HG03342 (cell line): ENCODE data around the gene PTPRE.

Source experiments
- ATAC-seq: cut with Tn5 transposase; IDR thresholded peaks from one replicate; pipeline ENCODE4 v1.9.1; 2021; ENCODE audit warnings: mild to moderate bottlenecking, moderate library complexity; ENCODE audit not compliant: unreplicated experiment

The PTPRE gene

DNA sequence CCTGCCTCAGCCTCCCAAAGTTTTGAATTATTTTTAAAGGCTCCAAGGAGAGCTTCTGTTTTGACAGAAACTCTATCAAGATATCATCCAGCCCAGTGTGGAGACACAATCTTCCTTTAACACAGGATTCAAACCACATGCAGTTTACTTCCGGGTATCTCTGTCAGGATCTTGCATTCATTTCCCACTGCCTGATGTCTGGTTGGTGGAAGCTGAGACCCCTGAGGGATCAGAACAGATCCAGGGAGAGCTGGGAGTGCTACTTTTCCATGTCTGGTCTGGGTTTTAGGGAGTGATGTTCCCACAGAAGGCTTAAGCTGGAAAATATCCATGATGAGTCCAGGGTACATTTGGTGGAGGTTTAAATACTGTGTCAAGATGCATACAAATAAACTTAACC lies 16.7 kb downstream of the PTPRE start:
- no peak for ATAC-seq

DNA sequence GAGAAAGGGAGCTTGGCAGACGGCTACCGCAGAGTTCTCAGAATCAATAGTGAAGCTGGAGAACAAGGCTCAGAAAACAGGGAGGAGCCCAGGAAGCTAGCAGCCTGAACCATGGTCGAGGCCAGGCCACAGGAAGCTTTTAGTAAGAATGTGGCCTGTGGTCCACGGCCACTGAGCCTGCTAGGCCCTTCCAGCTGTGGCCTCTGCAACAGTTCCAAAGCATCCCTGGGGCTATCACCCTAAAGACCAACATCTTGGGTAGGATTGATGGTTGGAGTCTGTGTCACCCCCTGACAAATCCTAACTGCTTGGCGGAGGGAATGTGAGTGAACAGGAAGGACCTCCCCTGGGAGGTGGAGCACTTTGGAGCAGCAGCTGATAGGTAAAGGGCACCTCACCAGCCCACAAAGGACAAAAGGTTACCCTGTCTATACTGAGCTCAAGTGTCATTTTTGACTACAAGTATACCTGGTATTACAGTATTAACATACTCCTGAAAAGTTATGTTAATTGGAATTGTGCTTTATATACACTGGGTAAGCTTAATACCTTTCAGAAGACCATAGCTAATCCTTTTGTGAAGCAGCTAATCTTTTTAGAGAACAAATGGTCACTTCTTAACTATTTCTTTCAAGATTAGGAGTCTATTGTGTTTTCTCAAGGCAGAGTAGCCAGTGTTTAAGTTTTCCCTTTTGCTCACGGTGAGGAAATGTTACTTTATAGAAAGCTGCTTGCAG lies 18.7 kb downstream of the PTPRE start:
- ATAC-seq = no peak

DNA sequence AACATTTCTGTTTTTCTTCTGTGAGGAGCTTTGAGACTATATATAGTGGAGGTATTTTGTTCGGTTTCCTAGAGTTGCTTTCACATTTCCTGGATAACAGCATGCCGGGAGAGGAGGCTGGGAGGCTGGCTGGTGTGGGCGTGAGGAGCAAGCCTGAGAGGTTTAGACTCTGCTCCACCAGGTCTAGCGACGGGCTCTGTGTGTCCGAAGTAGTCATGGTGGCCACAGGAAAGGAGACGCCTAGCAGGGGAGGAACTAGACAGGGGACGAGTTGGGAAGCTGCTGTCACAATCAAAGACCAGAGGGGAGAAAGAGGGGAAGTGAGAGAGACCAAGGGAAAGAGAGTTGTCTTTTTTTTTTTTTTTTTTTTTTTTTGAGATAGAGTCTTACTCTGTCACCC lies 19.6 kb downstream of the PTPRE start:
- no peak for ATAC-seq

DNA sequence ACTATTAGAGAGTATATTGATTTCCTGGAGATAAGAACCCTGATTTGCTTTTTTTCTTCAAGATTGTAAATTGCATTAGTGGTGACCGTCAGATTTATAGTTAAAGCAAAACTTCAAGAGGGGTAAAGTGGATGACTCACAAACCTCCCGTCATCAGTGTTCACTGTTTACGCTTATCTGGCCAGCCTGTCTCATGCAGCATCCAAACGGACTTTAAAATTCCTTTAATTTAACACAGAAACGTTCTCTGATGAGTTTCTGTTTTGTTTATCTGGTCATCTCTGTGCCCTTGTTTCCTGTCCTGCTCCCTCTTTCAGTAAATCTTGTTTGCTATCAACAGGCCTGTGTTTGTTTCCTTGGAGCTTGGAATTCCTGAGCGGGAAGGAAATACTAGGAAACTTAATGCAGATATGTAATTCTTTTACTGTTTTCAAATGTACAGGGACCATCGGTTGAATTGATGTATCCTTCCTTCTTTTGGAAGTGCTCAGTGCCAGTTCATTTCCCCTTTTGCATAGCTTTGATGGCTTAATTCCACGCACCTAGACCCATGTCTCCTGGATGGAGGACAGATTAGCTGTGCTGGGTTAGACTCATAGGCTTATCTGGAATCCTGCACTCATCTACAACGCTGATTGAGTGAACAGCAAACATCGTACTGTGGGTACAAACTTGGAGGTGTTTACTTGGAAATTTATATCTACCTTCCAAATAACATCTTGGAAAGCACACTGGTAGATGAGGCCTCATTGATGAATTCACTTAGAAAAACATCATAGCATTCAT lies 21.3 kb downstream of the PTPRE start:
- ATAC-seq = no peak

DNA sequence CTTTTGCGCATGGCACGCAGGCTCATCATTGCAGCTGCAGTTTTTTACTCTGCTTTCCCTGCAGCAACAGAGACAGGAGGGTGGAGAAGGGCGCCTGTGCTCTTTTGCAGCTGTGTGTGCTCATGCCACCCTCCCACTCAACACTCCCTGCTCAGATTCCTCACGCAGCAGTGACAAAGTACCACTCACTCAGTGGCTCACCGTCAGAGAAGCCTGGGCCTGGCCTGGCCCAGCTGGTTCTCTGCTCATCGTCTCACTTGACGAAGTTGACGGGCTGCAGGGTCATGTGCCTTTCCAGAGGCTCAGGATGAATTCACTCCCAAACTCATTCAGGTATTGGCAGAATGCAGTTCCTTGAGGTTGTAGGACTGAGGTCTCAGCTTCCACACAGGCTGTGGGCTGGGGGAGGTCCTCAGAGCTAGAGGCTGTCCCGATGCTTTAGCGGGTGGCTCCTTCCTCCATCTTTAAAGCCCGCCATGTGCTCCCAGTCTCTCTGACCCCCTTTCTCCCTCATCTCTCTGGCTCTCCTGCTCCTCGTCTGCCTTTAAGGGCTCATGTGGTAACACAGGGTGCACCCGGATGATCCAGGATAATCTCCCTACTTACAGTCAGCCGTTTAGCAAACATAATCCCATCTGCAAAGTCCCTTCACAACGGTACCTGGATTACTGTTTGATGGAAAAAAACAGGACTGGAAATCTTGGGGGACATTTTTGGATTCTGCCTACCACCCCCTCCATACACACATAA lies 25.8 kb downstream of the PTPRE start:
- no peak for ATAC-seq

DNA sequence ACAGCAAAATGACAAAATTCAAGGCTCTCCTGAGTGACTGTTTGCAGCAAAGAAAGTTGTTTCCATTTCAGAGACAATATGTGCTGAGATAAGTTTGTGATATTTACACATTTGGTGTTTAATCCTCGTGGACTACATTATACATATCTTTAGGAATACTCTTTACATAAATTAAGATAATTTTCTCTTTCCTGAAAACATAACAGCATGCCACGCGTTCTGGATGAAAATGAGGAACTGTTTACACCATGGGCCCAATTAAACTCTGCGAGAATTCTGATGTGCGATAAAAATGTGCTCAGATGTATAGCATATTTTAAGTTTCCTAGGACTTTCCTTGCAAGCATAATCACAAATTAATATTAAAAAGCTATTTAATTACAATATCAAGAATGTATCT lies 26.4 kb downstream of the PTPRE start:
- no peak for ATAC-seq

DNA sequence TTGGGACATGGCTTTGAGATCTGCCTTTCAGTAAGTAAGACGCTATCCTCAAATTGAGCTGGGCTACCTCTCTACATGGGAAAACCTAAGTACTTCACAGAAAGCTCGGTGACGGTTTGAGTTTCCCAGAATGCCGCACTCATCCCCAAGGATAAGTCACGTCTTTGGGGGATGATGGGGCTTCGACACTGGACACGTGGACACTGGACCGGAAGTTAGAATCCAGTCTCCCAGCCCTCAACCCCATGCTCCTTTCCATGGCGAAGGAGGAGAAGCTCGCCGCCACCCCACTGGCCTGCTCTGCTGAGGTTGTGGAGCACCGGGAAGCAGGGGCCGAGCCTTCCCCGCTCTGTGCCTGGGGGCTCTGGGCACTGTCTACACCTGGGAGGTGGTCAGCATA lies 27.5 kb downstream of the PTPRE start:
- no peak for ATAC-seq

DNA sequence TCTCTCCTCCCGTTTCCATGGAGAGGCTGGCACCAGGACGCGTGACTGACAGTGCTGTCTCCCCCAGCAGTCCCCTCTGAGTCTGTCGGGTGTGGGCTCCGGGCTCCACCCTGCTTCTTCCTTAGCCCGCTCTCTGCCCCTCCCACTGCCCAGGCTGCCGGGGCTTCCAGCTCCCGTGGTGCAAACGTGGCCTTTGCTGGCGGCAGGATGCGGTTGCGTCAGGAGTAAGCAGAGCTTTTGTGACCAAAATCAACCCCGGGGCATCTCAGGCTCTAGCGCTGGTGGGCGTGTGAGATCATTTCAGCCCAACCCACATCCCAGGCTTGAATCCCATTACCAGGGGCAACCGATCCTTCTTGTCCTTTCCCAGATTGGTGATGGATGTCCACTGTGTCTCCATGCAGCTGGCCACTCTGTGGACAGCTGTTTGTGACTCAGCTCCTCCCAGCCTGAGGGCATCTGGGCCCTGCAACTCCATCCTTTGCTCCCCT lies 28.2 kb downstream of the PTPRE start:
- ATAC-seq = no peak

DNA sequence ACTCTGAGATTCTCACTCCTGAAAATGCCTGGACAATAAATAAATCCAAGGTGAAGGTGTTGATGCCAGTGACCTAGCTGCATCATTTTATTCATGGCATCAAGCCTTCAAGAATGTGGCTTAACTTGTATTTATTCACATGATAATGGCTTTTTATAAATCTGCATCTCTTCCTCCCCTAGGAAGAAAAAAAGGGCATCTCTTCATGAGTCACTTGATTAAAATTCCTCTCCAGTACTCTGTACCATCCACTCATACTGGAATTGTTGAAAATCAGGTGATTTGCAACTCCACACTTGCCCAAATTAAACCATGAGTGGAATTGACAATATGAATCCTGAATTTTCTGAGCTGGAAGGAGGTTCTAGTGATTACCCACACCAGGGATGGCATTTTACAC lies 30.2 kb downstream of the PTPRE start:
- no peak for ATAC-seq

DNA sequence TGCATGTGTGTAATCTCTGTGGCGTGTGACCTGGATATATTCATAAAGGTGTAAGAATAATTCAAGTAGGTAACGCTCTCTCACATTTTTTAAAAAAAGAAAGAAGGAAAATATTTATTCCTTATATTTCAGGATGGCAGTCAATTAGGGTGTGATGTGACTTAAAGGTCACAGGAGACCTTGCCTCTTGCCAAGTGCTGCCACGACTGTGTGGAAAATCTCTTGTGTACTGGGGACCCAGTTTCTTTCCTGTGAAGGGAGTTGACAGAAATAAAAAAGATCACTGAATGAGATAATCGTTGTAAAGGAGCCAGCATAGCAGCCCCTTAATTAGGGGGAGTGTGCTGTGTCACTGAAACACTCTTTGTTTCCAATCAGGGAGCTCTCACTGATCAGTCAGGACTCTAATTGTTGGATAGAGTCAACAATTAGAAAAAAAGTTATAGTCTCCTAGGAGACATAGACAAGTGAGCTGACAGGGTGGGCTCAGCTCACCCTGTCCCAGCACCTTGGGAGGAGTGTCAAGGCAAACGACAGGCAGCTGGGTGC lies 31.1 kb downstream of the PTPRE start:
- no peak for ATAC-seq

DNA sequence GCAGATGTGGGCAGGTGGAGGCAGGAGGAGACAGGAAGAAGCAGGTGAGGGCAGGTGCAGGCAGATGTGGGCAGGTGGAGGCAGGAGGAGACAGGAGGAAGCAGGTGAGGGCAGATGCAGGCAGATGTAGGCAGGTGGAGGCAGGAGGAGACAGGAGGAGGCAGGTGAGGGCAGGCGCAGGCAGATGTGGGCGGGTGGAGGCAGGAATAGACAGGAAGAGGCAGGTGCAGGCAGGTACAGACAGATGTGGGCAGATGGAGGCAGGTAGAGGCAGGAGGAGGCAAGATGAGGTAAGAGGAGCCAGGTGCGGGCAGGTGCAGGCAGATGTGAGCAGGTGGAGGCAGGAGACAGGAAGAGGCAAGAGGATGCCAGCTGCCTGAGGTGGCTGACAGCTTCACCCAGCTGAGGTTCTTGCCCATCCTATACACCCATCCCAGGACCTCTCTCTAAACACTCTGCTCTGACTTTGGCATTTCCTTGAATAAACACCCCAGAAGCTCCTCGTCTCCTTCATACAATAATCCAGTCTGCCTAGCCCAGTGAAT lies 33.0 kb downstream of the PTPRE start:
- ATAC-seq = no peak

DNA sequence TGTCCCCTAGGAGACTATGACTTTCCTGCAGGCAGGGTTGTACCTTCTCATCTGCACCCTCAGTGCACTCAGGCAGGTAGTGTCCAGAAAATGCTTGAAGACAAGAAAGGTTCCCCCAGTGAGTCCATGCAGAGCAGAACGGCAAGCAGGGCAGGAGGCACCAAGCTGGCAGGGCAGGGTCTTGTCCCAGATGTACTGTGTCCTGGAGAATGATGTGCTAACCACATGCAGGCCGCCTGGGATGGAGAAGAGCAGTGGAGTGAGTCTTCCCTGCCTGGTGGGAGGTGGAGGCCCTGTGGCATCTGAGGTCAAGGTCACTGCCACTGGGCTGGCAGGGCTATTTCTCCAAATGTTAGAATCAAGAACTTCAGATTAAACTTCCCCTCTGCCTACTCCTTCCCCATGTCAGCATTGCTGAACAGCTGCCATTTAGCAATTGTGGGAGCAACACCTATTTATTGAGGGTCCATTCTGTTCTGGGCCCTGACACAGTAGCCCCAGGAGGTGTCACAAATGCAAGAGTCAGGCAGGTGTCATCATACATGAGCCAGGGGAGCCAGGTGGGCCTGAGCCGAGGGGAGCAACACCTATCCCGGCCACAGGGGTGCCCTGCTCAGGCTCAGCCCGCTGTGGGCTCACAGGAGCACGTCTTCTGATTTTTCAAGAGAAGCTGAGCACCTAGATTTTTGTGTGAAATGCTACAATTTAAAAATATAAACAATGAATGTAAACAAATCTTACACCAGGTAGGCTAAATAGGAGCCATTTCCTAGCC lies 34.1 kb downstream of the PTPRE start:
- no peak for ATAC-seq

DNA sequence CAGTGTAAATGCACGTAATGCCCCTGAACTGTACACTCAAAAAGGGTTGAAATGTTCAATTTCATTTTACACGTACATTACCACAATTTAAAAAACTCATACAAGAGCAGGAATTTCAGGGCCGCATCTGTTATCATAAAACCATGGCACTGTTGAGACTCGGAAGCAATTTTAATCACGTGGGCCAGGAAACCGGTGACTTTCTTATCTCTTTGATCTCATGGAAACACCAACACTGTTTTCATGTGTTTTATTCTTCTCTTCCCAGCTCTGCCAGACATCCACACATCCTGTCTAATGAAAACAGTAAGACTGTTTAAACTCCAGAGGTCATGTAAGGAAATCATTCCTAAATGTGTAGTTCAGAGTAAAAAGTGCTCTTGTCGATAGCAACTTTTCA lies 35.9 kb downstream of the PTPRE start:
- no peak for ATAC-seq

DNA sequence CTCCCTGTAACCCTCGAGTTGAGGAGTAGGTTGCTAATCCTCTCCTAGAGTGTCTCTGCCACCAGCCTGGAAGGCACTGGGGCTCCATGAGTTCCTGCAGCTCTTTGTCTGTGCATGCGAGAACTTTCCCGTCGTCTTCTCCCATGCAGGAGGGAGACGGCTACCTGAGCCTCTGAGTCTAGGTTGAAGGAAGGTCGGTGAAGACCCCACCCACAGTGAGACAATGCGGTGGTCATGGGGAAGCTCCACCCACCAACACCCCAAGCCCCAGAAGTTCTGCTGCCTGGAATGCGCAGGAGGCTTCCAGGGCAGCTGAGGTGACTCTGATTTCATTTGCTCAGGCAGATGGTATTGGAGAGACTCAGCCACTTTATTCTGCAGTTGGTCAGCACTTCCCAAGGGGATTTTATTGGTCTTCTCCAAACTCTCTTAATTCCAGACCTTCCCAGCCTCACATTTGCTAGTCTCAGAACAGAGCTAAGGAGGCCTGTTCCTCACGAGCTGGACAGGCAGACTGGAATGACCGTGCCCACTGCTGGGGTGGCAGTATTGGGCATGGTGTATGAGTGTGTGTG lies 36.5 kb downstream of the PTPRE start:
- no peak for ATAC-seq

DNA sequence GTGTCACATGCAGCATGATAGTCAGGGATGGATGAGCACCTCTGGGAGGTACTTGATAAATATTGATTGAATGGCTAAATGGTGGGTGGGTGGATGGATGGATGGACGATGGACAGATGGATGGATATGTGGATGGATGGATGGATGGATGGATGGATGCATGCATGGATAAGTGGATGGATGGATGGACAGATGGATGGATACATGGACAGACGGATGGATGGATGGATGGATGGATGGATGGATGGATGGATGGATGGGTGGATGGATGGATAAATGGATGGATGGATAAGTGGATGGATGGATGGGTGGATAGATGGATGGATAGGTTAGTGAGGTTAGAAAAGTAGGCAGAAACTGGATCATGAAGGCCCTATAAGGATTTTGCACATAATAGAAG lies 37.4 kb downstream of the PTPRE start:
- ATAC-seq = no peak

DNA sequence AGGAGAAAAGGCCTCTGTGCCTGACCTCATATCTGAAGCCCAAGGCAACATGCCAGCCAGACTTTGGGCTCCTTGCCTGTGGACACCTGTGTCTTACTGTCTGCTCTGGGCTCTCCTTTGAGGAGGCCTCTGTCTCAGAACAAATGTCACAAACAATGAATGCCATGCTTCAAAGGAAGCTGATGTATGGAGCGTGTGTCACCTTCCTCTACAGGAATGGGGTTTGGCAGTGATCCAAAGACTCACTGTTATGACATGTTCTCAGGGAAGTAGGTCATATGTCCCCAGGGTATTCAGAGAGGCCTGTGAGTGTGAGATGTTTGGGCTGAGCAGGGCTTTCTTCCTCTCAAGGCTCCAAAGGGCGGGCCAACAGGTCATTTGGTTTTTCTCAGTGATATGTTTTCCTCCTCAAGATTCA lies 38.4 kb downstream of the PTPRE start:
- ATAC-seq = peak; percentile 49

DNA sequence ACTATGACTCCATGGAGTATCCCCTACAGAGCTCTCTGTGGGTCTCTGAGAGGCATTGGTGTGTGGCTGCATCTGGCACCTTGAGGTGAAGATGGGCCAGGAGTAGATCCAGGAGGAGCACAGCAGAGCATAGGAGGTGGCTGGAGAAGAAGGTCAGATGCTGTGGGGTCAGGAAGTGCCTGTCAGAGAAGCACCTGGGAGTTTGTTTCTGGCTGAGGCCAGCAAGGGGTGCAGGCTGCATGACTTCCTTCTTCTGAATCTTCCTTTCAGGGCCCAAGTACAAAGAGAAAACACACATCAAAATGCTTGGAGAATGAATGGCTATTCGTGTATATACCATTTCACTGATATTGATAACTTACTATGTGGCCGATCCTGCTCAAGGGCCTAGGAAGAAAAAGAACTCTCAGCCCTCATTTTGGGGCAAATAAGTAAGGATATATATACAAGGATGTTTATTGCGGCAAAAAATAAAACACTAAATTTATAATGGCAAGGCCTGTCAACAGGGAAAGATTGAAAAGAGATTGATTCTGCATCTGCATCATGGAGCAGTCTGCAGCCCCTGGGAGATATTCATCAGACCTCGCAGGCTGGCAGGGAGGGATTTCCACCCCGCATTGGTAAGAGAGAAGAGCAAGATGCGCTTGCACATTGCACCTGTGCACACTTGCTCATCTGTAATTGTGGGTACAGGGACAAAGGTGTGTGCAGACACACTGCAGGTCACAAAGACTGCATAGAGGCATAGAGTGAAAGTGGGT lies 39.2 kb downstream of the PTPRE start:
- no peak for ATAC-seq

DNA sequence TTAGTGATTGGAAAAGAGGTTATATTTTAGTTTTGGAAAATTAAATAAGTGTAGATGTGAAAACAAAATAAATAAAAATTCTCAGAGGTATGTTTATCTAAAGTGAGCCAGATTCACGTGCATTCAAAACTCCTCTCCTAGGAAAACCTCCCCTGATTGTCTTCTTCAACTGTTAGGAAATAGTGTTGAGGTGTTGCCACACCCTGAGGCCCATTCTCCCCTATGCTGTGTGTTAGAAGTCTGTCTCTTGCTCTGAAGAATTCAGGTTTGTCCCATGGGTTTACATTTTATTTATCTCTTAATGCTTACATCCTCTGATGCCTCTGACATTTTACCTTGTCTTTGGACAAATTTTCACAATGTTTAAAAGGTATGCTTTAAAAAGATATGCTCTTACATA lies 40.3 kb downstream of the PTPRE start:
- no peak for ATAC-seq

DNA sequence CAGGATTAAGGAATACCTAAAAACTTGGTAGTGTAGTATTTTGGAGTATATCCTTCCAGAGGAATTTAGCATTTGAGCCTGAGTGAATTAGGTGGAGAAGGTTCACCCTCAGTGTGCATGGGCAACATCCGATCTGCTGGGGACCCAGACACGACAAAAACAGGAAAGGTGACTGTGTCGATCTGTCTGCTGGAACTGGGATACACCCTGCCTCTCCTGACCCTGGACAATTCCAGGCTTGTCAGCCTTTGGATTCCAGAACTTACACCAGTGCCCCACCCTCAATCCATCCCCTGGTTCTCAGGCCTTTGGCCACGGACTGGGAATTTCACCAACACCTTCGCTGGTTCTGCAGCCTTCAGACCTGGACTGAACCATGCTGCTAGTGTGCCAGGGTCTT lies 41.9 kb downstream of the PTPRE start:
- no peak for ATAC-seq
